HG03378 (cell line): Measurements from ENCODE around the gene MST1R.

Source experiments
- ATAC-seq: cut with Tn5 transposase; IDR thresholded peaks from one replicate; pipeline ENCODE4 v1.9.1; 2021; ENCODE audit warnings: mild to moderate bottlenecking, moderate library complexity; ENCODE audit not compliant: unreplicated experiment

The MST1R gene

DNA sequence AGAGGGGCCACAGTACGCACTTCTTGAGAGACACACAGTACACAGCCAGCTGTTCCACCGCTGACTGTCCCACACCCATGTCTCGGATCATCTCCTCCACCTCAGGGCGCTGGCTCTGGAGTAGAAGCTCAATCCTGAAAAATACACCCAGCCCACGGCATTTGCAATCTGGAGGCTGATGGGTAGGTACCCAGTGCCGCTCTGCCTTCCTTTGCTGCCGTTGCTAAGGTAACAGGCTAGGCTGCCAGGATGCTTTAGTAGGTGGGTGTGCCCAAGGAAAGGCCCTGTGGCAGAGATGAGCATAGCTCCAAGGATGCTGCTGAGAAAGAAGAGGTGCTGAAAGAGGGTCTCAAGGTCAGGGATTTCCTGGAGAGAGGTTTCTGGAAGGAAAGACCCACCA lies 61.9 kb downstream of the MST1R start:
- no peak for ATAC-seq

GRCh38 chr3:49841126-49841696 lies 62.5 kb downstream of the MST1R start:
- no peak for ATAC-seq

- no peak for ATAC-seq
These were observed 63.3 kb downstream of the MST1R start for GRCh38 chr3:49840388-49840787.

DNA sequence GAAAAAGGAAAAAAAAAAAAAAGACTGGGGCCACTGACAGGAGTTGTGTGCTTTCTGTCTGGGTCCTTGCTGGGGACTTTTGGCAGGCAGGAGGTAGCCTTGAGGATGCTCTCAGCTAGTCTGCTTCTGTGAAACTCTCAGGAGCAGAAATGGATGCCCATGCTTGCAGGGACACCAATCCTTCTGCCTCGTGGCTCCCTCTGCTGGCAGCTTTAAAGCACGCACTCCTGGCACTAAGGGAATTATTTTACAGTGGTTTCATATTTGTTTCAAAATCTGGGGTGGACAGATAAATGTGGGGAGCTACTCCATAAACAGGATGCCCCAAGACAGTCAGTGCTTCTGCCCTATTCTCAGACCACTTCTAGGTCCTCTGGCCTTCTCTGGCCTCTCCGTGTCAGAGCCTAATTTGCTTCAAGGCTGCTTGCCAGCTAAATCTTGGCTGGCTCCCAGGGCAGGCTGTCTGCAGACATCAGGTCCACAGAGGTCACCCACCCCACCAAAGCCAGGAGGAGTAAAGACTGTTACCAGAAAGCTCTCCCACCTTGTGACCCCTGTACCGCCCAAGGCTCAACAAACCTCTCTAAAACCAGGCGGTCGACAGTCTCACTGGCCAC lies 64.4 kb downstream of the MST1R start:
- ATAC-seq: no peak
